B cell (primary cell): ENCODE data around the gene TMOD4. TPM values are rescaled to one million over a fixed set of nuclear protein-coding genes. Genes with fewer than 3 reads are reported as not detected.

Source experiments
- ATAC-seq: fragments of 200-7000 bp; cut with Tn5 transposase; one replicate; pipeline ENCODE4 v1.10.0; 2021; ENCODE audit warnings: low read depth, mild to moderate bottlenecking, moderate number of reproducible peaks, moderate library complexity
- CTCF ChIA-PET: fragments of 350-600 bp; sonication (Branson Sonifier 250); formaldehyde crosslinking; loops from one replicate; lab custom pipeline; 2021; ENCODE audit warnings: antibody characterized with exemption, inconsistent platforms; lab: Charles Lee
- POLR2A ChIA-PET: fragments of 350-600 bp; sonication (Branson Sonifier 250); formaldehyde crosslinking; loops from one replicate; lab custom pipeline; 2021; ENCODE audit warnings: antibody characterized with exemption; lab: Charles Lee
- DNase-seq: peaks from one replicate; pipeline ENCODE4 v3.0.0; 2013
- H2AFZ ChIP-seq: 2 replicates; pipeline ENCODE4 v1.6.1; 2012; ENCODE audit warnings: mild to moderate bottlenecking, low read depth, low read length; ENCODE audit not compliant: insufficient read depth, poor library complexity, severe bottlenecking
- H3K27ac ChIP-seq, 2 donors: 1 replicate in 1 of 2; 2 replicates in 1 of 2; pipeline ENCODE4 v1.5.1; 2012 to 2013; ENCODE audit warnings: low read length in 2 of 2, mild to moderate bottlenecking in 2 of 2, moderate library complexity in 1 of 2
- H3K27me3 ChIP-seq, 4 experiments: fragments of 200-600 bp in 1 of 4; sonication (generic) in 1 of 4; replicated peaks in 1 of 4; 1 replicate in 2 of 4; 2 replicates in 2 of 4; pipeline versions ENCODE4 v1.6.1 to v1.7.0; 2013 to 2016; ENCODE audit warnings: low read length in 3 of 4, mild to moderate bottlenecking in 2 of 4, mixed read lengths in 1 of 4, moderate library complexity in 1 of 4; ENCODE audit not compliant: insufficient read depth in 4 of 4, control insufficient read depth in 3 of 4; ENCODE audit errors: control extremely low read depth in 1 of 4
- H3K36me3 ChIP-seq, 2 experiments: replicated peaks in 1 of 2; 1 replicate in 1 of 2; 2 replicates in 1 of 2; pipeline versions ENCODE4 v1.6.1 to v1.7.1; 2013; ENCODE audit warnings: low read length in 1 of 2; ENCODE audit not compliant: insufficient read depth in 2 of 2, control insufficient read depth in 1 of 2; ENCODE audit errors: control extremely low read depth in 1 of 2, extremely low read depth in 1 of 2
- H3K4me1 ChIP-seq, 2 donors: fragments of 200-600 bp in 1 of 2; sonication (generic) in 1 of 2; 1 replicate in 1 of 2; 2 replicates in 1 of 2; pipeline versions ENCODE4 v1.5.1 to v1.6.1; 2013 to 2017; ENCODE audit warnings: low read length in 2 of 2; ENCODE audit not compliant: control insufficient read depth in 2 of 2, insufficient read depth in 2 of 2
- H3K4me2 ChIP-seq: replicated peaks from 2 replicates; pipeline ENCODE3; 2012; ENCODE audit warnings: mild to moderate bottlenecking, low read depth, low read length; ENCODE audit not compliant: poor library complexity, severe bottlenecking
- H3K4me3 ChIP-seq, 5 experiments: fragments of 200-600 bp in 1 of 5; sonication (generic) in 1 of 5; 1 replicate in 3 of 5; 2 replicates in 2 of 5; pipeline versions ENCODE4 v1.5.1 to v1.7.0; 2011 to 2016; ENCODE audit warnings: low read length in 4 of 5, mild to moderate bottlenecking in 4 of 5, low read depth in 2 of 5, control low read depth in 1 of 5, moderate library complexity in 1 of 5; ENCODE audit not compliant: insufficient read depth in 1 of 5; ENCODE audit errors: control extremely low read depth in 1 of 5, extremely low read depth in 1 of 5
- H3K79me2 ChIP-seq: fragments of 200-600 bp; sonication (generic); one replicate; pipeline ENCODE4 v1.6.0; 2016; ENCODE audit warnings: low read length; ENCODE audit not compliant: control insufficient read depth, insufficient read depth
- H3K9ac ChIP-seq: fragments of 200-600 bp; sonication (generic); 2 replicates; pipeline ENCODE4 v1.6.1; 2017; ENCODE audit warnings: mild to moderate bottlenecking, low read length, moderate library complexity
- H3K9me3 ChIP-seq, 3 donors: one replicate each; pipeline versions ENCODE4 v1.6.1 to v1.7.1; 2013; ENCODE audit warnings: low read length in 2 of 3; ENCODE audit not compliant: control insufficient read depth in 2 of 3, insufficient read depth in 1 of 3; ENCODE audit errors: control extremely low read depth in 1 of 3
- H4K20me1 ChIP-seq: 2 replicates; pipeline ENCODE4 v1.6.0; 2012; ENCODE audit warnings: mild to moderate bottlenecking, low read length; ENCODE audit not compliant: insufficient read depth, control insufficient read depth, poor library complexity, severe bottlenecking
- H3K27ac Mint-ChIP-seq: one replicate; pipeline ENCODE4 v1.8.0; 2021; ENCODE audit warnings: mixed read lengths
- H3K27me3 Mint-ChIP-seq: one replicate; pipeline ENCODE4 v1.8.0; 2021; ENCODE audit warnings: mixed read lengths
- H3K4me1 Mint-ChIP-seq: one replicate; pipeline ENCODE4 v1.8.0; 2021; ENCODE audit warnings: mixed read lengths
- H3K4me3 Mint-ChIP-seq: one replicate; pipeline ENCODE4 v1.8.0; 2021; ENCODE audit warnings: mixed read lengths
- H3K9me3 Mint-ChIP-seq: one replicate; pipeline ENCODE4 v1.8.0; 2022; ENCODE audit warnings: mixed read lengths; ENCODE audit not compliant: insufficient read depth
- EZH2 ChIP-seq: IDR thresholded peaks from 2 replicates; pipeline ENCODE4 v1.6.1; 2012; ENCODE audit warnings: borderline replicate concordance, low read depth, mild to moderate bottlenecking, moderate library complexity, low read length; ENCODE audit not compliant: insufficient read depth, poor library complexity, severe bottlenecking
- WGBS: methylation state at CpG from one replicate; pipeline ENCODE4 v1.1.5; 2013; ENCODE audit warnings: missing lambda C conversion rate; ENCODE audit not compliant: insufficient coverage; 5-methylcytosine and 5-hydroxymethylcytosine counted together
- intact Hi-C: fragments of 100-400 bp; cut with micrococcal nuclease; formaldehyde crosslinking; loops from one replicate; pipeline ENCODE4 v1.10.0; 2022
- polyA plus RNA-seq: library from polyadenylated mRNA; depleted of rRNA; stranded (reverse); fragments of >200 nt; gene quantifications from 2 replicates; pipeline ENCODE4 v1.2.3, GENCODE V29; 2012
- total RNA-seq, 2 donors: library from RNA; stranded (reverse); fragments of 120-200 nt in 1 of 2; gene quantifications; 1 replicate in 1 of 2; 2 replicates in 1 of 2; pipeline versions ENCODE4 v1.2.3 to v1.2.4, GENCODE V29; 2013 to 2022
- TF ChIP-seq, protein P1 (sequence below): fragments of 200-600 bp; IDR thresholded peaks from one replicate; pipeline ENCODE4 v1.8.0; 2022; ENCODE audit warnings: antibody characterized with exemption, mild to moderate bottlenecking

Gene TMOD4
- total and polyA plus RNA-seq, 2 donors (not counting 1 experiment from before 2014, with no cell fraction given), result 1.7 to 3.5 TPM

DNA sequence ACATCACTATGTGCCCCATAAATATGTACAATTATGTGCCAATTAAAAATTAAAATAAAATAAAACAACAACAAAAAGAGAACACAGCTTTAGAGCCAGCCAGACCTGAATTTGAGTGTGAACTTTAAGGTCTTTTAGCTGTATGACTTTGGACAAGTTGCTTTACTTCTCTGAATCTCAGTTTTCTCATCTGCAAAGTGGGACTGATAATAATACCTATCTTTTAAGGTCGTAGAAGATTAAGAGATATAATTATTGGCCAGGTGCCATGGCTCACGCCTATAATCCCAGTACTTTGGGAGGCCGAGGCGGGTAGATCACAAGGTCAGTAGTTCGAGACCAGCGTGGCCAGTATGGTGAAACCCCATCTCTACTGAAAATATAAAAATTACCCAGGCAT is 17.5 kb upstream of the TMOD4 start:
- POLR2A ChIA-PET, result interaction anchor here (0.6 kb wide), 2 partner anchors 329 to 1091 kb away, joined by 3 to 4 read pairs; no protein-coding TSS in a partner anchor
- 90% methylated on average over 5 of the region's 6 CpGs for WGBS

DNA sequence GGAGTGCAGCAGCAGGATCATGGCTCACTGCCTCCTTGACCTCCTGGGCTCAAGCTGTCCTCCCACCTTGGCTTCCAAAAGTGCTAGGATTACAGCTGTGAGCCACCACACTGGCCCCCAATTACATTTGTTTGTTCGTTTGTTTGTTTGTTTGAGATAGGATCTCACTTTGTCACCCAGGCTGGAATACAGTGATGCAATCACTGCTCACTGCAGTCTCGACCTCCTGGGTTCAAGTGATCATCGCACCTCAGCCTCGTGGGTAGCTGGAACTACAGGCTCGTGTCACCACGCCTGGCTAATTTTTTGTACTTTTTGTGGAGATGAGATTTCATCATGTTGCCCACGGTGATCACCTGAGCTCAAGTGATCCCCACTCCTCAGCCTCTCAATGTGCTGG is 16.3 kb upstream of the TMOD4 start:
- 68% methylated on average over 3 of the region's 7 CpGs for WGBS
- intact Hi-C loops, result no loop called here
- ATAC-seq (no peak), DNase-seq (no peak)
- H3K27ac Mint-ChIP-seq, result no peak overlapping the region
- H3K4me1 Mint-ChIP-seq, result peaks cover 26% of the 10 kb centered on the region
- Histone ChIP-seq H3K9ac (no peak overlapping the region), H3K27ac (no peak overlapping the region), H3K4me1 (peaks cover 13 to 22% of the 10 kb centered on the region in 2 donors), H3K4me3 (no peak overlapping the region), H3K9me3 (no peaks in the 10 kb centered on the region), H3K36me3 (no peaks in the 10 kb centered on the region), H3K27me3 (peaks cover 0 to 2% (median 0%) of the 10 kb centered on the region in 4 experiments), H4K20me1 (no peaks in the 10 kb centered on the region), H3K79me2 (peaks cover 29% of the 10 kb centered on the region), H2AFZ (no peak overlapping the region), H3K4me2 (no peak overlapping the region)
- CTCF ChIA-PET, result interaction anchor here (0.7 to 0.9 kb wide), 2 partner anchors 21 to 24 kb away, joined by 3 to 5 read pairs; no protein-coding TSS in a partner anchor
- TF ChIP-seq EZH2, result no peak
- TF ChIP-seq, protein P1, sequence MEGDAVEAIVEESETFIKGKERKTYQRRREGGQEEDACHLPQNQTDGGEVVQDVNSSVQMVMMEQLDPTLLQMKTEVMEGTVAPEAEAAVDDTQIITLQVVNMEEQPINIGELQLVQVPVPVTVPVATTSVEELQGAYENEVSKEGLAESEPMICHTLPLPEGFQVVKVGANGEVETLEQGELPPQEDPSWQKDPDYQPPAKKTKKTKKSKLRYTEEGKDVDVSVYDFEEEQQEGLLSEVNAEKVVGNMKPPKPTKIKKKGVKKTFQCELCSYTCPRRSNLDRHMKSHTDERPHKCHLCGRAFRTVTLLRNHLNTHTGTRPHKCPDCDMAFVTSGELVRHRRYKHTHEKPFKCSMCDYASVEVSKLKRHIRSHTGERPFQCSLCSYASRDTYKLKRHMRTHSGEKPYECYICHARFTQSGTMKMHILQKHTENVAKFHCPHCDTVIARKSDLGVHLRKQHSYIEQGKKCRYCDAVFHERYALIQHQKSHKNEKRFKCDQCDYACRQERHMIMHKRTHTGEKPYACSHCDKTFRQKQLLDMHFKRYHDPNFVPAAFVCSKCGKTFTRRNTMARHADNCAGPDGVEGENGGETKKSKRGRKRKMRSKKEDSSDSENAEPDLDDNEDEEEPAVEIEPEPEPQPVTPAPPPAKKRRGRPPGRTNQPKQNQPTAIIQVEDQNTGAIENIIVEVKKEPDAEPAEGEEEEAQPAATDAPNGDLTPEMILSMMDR, result no peak
- no peak overlapping the region for H3K4me3 Mint-ChIP-seq
- no peaks in the 10 kb centered on the region for H3K9me3 Mint-ChIP-seq
- no peaks in the 10 kb centered on the region for H3K27me3 Mint-ChIP-seq
- POLR2A ChIA-PET, result no interaction called here

More for the DNA sequence above, 17.5 kb upstream of the TMOD4 start:
- Histone ChIP-seq H3K4me1 (peaks cover 17 to 27% of the 10 kb centered on the region in 2 donors), H3K27ac (no peak overlapping the region), H2AFZ (no peak overlapping the region), H3K27me3 (peaks cover 0 to 2% (median 0%) of the 10 kb centered on the region in 4 experiments), H3K79me2 (peaks cover 22% of the 10 kb centered on the region), H4K20me1 (no peaks in the 10 kb centered on the region), H3K4me2 (no peak overlapping the region), H3K9ac (no peak overlapping the region), H3K4me3 (no peak overlapping the region), H3K36me3 (no peaks in the 10 kb centered on the region), H3K9me3 (no peaks in the 10 kb centered on the region)
- DNase-seq (no peak), ATAC-seq (no peak)
- CTCF ChIA-PET, result interaction anchor here (1.5 kb wide), 1 partner anchor 59 kb away, joined by 6 read pairs; no protein-coding TSS in a partner anchor
- intact Hi-C loops, result no loop called here
- peaks cover 31% of the 10 kb centered on the region for H3K4me1 Mint-ChIP-seq
- H3K9me3 Mint-ChIP-seq, result no peaks in the 10 kb centered on the region
- TF ChIP-seq EZH2, result no peak
- TF ChIP-seq, protein P1, result no peak
- H3K4me3 Mint-ChIP-seq, result no peak overlapping the region
- H3K27ac Mint-ChIP-seq, result no peak overlapping the region
- no peaks in the 10 kb centered on the region for H3K27me3 Mint-ChIP-seq
